ENCODE results near the gene SH3PXD2A.

Gene SH3PXD2A

GRCh38 chr10:103890688-103891087 lies 35.3 kb upstream of the SH3PXD2A start:
- DNase-seq (ENCODE audit: insufficient read length, low spot score) (no peak), FAIRE-seq (no peak)
- TF ChIP-seq POU2F2 (IDR thresholded peaks at IDR 0.05; ENCODE audit: low read depth, low read length), result no peak
- no peak for TF ChIP-seq SPI1 (IDR thresholded peaks at IDR 0.05; ENCODE audit: low read depth, low read length)
- no peak for TF ChIP-seq PAX5 (IDR thresholded peaks at IDR 0.05; ENCODE audit: insufficient read depth, low read length, severe bottlenecking)
- TF ChIP-seq POLR2AphosphoS5 (IDR thresholded peaks at IDR 0.05; ENCODE audit: low read depth, low read length), result no peak
- no peak for TF ChIP-seq TAF1 (IDR thresholded peaks at IDR 0.05; ENCODE audit: low read depth, low read length)
- TF ChIP-seq POLR2A (IDR thresholded peaks at IDR 0.05; ENCODE audit: low read depth, low read length), result no peak

GRCh38 chr10:103890194-103890658 lies 34.9 kb upstream of the SH3PXD2A start:
- TF ChIP-seq POU2F2 (IDR thresholded peaks at IDR 0.05; ENCODE audit: low read depth, low read length) (no peak), TAF1 (IDR thresholded peaks at IDR 0.05; ENCODE audit: low read depth, low read length) (no peak), POLR2AphosphoS5 (IDR thresholded peaks at IDR 0.05; ENCODE audit: low read depth, low read length) (no peak), POLR2A (IDR thresholded peaks at IDR 0.05; ENCODE audit: low read depth, low read length) (no peak), PAX5 (IDR thresholded peaks at IDR 0.05; ENCODE audit: insufficient read depth, low read length, severe bottlenecking) (no peak), SPI1 (IDR thresholded peaks at IDR 0.05; ENCODE audit: low read depth, low read length) (no peak)
- no peak for FAIRE-seq
- no peak for DNase-seq (ENCODE audit: insufficient read length, low spot score)

GRCh38 chr10:103889121-103889720 lies 33.8 kb upstream of the SH3PXD2A start:
- TF ChIP-seq PAX5 (IDR thresholded peaks at IDR 0.05; ENCODE audit: insufficient read depth, low read length, severe bottlenecking) (no peak), POLR2AphosphoS5 (IDR thresholded peaks at IDR 0.05; ENCODE audit: low read depth, low read length) (no peak), POLR2A (IDR thresholded peaks at IDR 0.05; ENCODE audit: low read depth, low read length) (no peak), TAF1 (IDR thresholded peaks at IDR 0.05; ENCODE audit: low read depth, low read length) (no peak), POU2F2 (IDR thresholded peaks at IDR 0.05; ENCODE audit: low read depth, low read length) (no peak), SPI1 (IDR thresholded peaks at IDR 0.05; ENCODE audit: low read depth, low read length) (no peak)
- no peak for DNase-seq (ENCODE audit: insufficient read length, low spot score)
- FAIRE-seq, result no peak

- peak; percentile 79 for FAIRE-seq
These were observed 32.9 kb upstream of the SH3PXD2A start for GRCh38 chr10:103888113-103888841.

GRCh38 chr10:103885617-103886016 lies 30.2 kb upstream of the SH3PXD2A start:
- DNase-seq (ENCODE audit: insufficient read length, low spot score), result no peak
- TF ChIP-seq POU2F2 (IDR thresholded peaks at IDR 0.05; ENCODE audit: low read depth, low read length) (no peak), POLR2AphosphoS5 (IDR thresholded peaks at IDR 0.05; ENCODE audit: low read depth, low read length) (no peak), PAX5 (IDR thresholded peaks at IDR 0.05; ENCODE audit: insufficient read depth, low read length, severe bottlenecking) (no peak), TAF1 (IDR thresholded peaks at IDR 0.05; ENCODE audit: low read depth, low read length) (no peak), POLR2A (IDR thresholded peaks at IDR 0.05; ENCODE audit: low read depth, low read length) (no peak), SPI1 (IDR thresholded peaks at IDR 0.05; ENCODE audit: low read depth, low read length) (no peak)
- no peak for FAIRE-seq

More at GRCh38 chr10:103888113-103888841, 32.9 kb upstream of the SH3PXD2A start:
- TF ChIP-seq TAF1 (IDR thresholded peaks at IDR 0.05; ENCODE audit: low read depth, low read length) (no peak), POLR2A (IDR thresholded peaks at IDR 0.05; ENCODE audit: low read depth, low read length) (no peak), SPI1 (IDR thresholded peaks at IDR 0.05; ENCODE audit: low read depth, low read length) (no peak), POU2F2 (IDR thresholded peaks at IDR 0.05; ENCODE audit: low read depth, low read length) (no peak), PAX5 (IDR thresholded peaks at IDR 0.05; ENCODE audit: insufficient read depth, low read length, severe bottlenecking) (no peak), POLR2AphosphoS5 (IDR thresholded peaks at IDR 0.05; ENCODE audit: low read depth, low read length) (no peak)
- DNase-seq (ENCODE audit: insufficient read length, low spot score), result peak; percentile 25

- FAIRE-seq (peak; percentile 66), DNase-seq (ENCODE audit: insufficient read length, low spot score) (peak; percentile 27)
- no peak for TF ChIP-seq PAX5 (IDR thresholded peaks at IDR 0.05; ENCODE audit: insufficient read depth, low read length, severe bottlenecking)
- no peak for TF ChIP-seq POLR2AphosphoS5 (IDR thresholded peaks at IDR 0.05; ENCODE audit: low read depth, low read length)
- no peak for TF ChIP-seq SPI1 (IDR thresholded peaks at IDR 0.05; ENCODE audit: low read depth, low read length)
- TF ChIP-seq POU2F2 (IDR thresholded peaks at IDR 0.05; ENCODE audit: low read depth, low read length), result no peak
- no peak for TF ChIP-seq TAF1 (IDR thresholded peaks at IDR 0.05; ENCODE audit: low read depth, low read length)
- no peak for TF ChIP-seq POLR2A (IDR thresholded peaks at IDR 0.05; ENCODE audit: low read depth, low read length)
These were observed 29.3 kb upstream of the SH3PXD2A start for GRCh38 chr10:103884681-103885139.

- TF ChIP-seq POU2F2 (IDR thresholded peaks at IDR 0.05; ENCODE audit: low read depth, low read length) (no peak), TAF1 (IDR thresholded peaks at IDR 0.05; ENCODE audit: low read depth, low read length) (no peak), POLR2A (IDR thresholded peaks at IDR 0.05; ENCODE audit: low read depth, low read length) (no peak), POLR2AphosphoS5 (IDR thresholded peaks at IDR 0.05; ENCODE audit: low read depth, low read length) (no peak), PAX5 (IDR thresholded peaks at IDR 0.05; ENCODE audit: insufficient read depth, low read length, severe bottlenecking) (no peak), SPI1 (IDR thresholded peaks at IDR 0.05; ENCODE audit: low read depth, low read length) (no peak)
- no peak for DNase-seq (ENCODE audit: insufficient read length, low spot score)
- FAIRE-seq, result no peak
These were observed 27.1 kb upstream of the SH3PXD2A start for GRCh38 chr10:103882285-103883007.

- no peak for FAIRE-seq
- TF ChIP-seq SPI1 (IDR thresholded peaks at IDR 0.05; ENCODE audit: low read depth, low read length), result no peak
- no peak for TF ChIP-seq PAX5 (IDR thresholded peaks at IDR 0.05; ENCODE audit: insufficient read depth, low read length, severe bottlenecking)
- TF ChIP-seq POLR2AphosphoS5 (IDR thresholded peaks at IDR 0.05; ENCODE audit: low read depth, low read length), result no peak
- no peak for TF ChIP-seq POLR2A (IDR thresholded peaks at IDR 0.05; ENCODE audit: low read depth, low read length)
- TF ChIP-seq TAF1 (IDR thresholded peaks at IDR 0.05; ENCODE audit: low read depth, low read length), result no peak
- TF ChIP-seq POU2F2 (IDR thresholded peaks at IDR 0.05; ENCODE audit: low read depth, low read length), result no peak
- no peak for DNase-seq (ENCODE audit: insufficient read length, low spot score)
These were observed 26.3 kb upstream of the SH3PXD2A start for GRCh38 chr10:103881416-103882284.

Data from GM12891 (cell line).